HG02885 (cell line): Measurements from ENCODE around the gene ELFN1.
"Not testable (repeated sequence)": the region's sequence is repeated elsewhere in the genome, so short reads cannot be mapped to it uniquely, and the experiment has no call there.

Source experiments
- ATAC-seq: cut with Tn5 transposase; IDR thresholded peaks from one replicate; pipeline ENCODE4 v1.9.1; 2021; ENCODE audit warnings: mild to moderate bottlenecking; ENCODE audit not compliant: unreplicated experiment, poor library complexity

The ELFN1 gene

GRCh38 chr7:1749351-1749863, 79.3 kb downstream of the ELFN1 start:
- no peak for ATAC-seq

- ATAC-seq = no peak
Observed at GRCh38 chr7:1749864-1750466, 79.9 kb downstream of the ELFN1 start.

GRCh38 chr7:1750541-1751021, 80.5 kb downstream of the ELFN1 start:
- no peak for ATAC-seq

- no peak for ATAC-seq
Observed at GRCh38 chr7:1752111-1752510, 82.0 kb downstream of the ELFN1 start.

GRCh38 chr7:1752771-1753563, 82.9 kb downstream of the ELFN1 start:
- no peak for ATAC-seq

- ATAC-seq = no peak
Observed at GRCh38 chr7:1753564-1753867, 83.4 kb downstream of the ELFN1 start.

- ATAC-seq = no peak
Observed at GRCh38 chr7:1754345-1754908, 84.3 kb downstream of the ELFN1 start.

GRCh38 chr7:1755783-1756625, 85.9 kb downstream of the ELFN1 start:
- ATAC-seq = no peak

- ATAC-seq = no peak
Observed at GRCh38 chr7:1757601-1758000, 87.5 kb downstream of the ELFN1 start.

GRCh38 chr7:1758028-1758858, 88.2 kb downstream of the ELFN1 start:
- ATAC-seq = no peak

- ATAC-seq = no peak
Observed at GRCh38 chr7:1758859-1759521, 88.9 kb downstream of the ELFN1 start.

GRCh38 chr7:1761097-1761496, 91.0 kb downstream of the ELFN1 start:
- ATAC-seq = no peak

GRCh38 chr7:1761774-1762173, 91.7 kb downstream of the ELFN1 start:
- ATAC-seq = no peak

GRCh38 chr7:1762238-1762945, 92.3 kb downstream of the ELFN1 start:
- ATAC-seq = no peak

GRCh38 chr7:1763033-1763432, 93.0 kb downstream of the ELFN1 start:
- ATAC-seq = no peak

GRCh38 chr7:1763911-1764310, 93.8 kb downstream of the ELFN1 start:
- ATAC-seq = not testable (repeated sequence)

GRCh38 chr7:1765336-1765735, 95.3 kb downstream of the ELFN1 start:
- ATAC-seq = no peak

GRCh38 chr7:1767524-1767923, 97.4 kb downstream of the ELFN1 start:
- no peak for ATAC-seq

GRCh38 chr7:1768832-1769231, 98.8 kb downstream of the ELFN1 start:
- ATAC-seq = no peak
